Hematopoietic multipotent progenitor cell treated with erythropoietin and hydrocortisone succinate and interleukin-3 and kit ligand, for 17 days (in vitro differentiated cells): Measurements from ENCODE around the gene BRINP2.

Experiments used
- DNase-seq: peaks from one replicate; pipeline ENCODE4 v3.0.0-alpha.2; 2015; ENCODE audit warnings: low spot score

BRINP2 gene

DNA sequence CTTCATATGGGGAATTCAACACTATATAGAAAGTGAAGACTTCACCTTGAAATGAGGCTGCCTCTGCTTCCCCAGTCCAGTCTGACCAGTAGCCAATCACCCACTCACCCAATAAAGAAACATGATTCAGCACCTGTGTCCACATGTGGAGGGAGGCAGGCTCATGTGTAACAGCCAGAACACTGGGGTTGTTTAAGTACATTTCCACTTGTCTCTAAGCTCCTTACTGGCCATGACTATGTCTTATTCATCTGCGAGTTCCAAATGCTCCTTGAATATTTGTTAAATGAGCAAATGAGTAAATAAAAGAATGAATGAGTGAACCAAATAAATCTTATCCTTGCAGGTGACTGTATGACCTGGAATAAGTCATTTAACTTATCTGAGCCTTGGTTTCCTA is 100.1 kb downstream of the BRINP2 start:
- no peak for DNase-seq

DNA sequence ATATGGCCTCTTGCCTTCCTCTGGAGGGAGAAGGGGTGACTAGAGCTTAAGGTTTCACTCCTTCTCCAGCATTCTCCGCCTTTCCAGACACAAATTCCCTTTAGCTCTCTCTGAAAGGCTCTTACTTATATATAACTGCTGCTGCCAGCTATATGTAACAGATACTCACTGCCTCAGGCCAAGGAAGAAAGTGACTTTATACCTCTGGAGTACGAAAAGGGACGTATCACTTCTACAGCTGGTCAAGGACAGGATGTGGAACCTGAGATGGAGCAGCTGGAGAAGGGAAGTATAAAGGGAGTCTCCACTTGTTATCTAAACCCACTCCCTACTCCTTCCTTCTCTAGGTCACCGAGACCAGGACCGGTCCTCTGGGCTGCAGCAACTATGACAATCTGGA is 102.4 kb downstream of the BRINP2 start:
- no peak for DNase-seq

DNA sequence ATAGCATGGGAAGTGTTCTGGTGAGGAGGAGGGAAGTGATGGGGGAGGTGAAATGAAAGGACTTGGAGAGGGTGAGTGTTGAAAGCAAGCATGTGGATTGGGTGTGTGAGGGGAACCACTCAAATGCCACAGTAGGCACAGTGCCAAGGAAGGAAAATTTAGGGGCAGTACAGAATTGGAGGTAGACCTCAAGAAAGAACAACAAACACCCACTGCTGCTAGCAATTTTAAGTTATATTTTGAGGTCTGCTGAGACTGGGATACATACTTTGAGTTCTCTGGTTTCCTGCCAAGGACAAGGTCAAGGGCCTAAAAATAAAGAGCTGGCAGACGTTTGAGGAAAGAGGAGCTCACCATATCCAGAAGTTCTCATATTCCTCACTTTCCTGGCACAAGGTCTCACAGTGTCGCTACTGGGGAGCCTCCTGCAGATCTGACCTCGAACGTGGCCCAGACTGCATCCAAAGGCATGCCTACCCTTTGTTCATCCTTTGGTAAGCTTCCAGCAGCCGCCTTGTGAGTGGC is 104.0 kb downstream of the BRINP2 start:
- DNase-seq, result no peak

- DNase-seq, result no peak
Measured at GRCh38 chr1:177275736-177276135, 105.0 kb downstream of the BRINP2 start.

DNA sequence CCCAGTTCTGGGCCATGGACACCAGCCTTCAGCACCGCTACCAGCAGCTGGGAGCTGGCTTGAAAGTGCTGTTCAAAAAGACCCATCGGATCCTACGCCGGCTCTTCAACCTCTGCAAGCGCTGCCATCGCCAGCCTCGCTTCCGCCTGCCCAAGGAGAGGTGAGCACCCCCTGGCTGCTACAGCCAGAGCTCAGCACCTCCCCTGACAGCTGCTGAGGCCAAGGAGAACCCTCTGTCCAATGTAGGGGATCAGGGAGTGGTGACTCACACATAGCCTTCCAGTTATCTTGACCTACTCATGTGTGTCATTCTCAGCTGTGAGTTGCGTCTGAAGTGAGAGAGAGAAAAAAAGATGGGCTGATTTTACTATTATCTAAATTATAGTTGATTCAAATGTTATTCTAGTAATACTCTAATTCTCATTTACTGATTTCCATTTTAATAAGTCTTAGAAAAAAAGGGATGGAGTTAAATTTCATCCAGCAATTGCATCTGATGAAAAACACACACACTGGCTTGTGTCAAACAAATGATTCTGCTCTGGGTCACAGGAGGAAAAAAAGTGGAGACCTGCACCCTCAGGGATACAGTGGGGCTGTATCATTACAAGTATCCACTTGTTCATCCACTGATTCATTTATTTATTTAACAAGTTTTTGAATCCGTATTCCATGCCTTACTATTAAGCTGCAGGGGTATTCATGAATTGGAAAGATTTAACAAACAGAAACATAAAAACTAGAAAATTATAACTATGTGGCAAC is 108.0 kb downstream of the BRINP2 start:
- no peak for DNase-seq

DNA sequence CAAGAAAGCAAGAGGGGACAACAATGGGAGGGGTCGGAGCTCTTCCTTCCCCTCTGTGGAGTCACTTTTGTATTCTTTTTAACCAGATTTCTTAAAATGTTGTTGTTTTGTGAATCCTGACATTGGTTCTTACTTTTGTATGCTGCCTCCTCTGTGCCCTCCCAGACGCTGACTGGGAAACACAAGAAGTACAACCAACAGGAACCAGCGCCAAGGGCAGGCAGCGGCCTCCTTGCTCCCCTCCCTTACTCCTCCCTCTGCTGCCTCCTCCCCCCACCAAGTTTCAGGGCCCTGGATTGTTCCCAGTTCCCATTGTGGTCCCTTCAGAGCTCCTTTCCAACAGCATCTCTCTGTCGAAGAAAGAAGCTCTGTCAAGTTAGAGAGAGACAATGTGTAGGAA is 111.1 kb downstream of the BRINP2 start:
- DNase-seq, result no peak

DNA sequence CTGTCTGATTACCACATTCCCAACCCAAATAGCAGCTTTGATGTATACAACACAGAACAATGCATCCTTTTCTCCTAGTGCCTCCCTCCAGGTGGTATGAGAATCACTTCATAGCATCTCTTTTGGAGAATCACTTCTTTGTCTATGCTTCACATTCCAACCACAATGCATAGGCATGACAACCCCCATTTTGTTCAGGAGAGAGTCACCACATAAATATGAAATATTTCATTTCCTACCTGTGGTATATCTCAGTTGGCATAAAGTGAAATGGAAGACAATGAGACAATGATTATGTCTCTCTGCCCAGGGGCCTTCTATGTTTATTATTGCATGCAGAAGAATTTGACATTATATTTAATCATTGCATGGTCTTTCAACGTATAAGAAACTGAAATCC is 112.2 kb downstream of the BRINP2 start:
- DNase-seq, result no peak

DNA sequence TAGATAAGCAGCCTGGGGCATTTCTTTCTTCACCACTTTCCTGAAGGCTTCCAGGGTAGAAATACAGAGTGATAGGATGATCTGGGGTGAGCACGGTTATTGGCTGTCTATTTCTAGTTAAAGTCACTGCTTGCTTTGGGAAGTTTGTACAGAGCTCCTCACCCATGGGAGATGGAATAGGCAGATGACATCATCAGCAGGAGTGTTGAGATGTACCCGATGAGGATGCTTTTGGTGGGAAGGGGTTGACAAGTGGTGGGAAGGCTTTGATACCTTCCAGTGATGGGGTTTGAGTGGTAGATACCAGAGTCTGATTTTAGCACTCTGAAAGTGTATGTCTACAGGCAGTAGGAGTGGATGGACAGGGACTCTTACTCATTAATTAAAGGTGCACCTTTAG is 112.6 kb downstream of the BRINP2 start:
- DNase-seq, result no peak

GRCh38 chr1:177286396-177286795 is 115.6 kb downstream of the BRINP2 start:
- DNase-seq, result no peak

DNA sequence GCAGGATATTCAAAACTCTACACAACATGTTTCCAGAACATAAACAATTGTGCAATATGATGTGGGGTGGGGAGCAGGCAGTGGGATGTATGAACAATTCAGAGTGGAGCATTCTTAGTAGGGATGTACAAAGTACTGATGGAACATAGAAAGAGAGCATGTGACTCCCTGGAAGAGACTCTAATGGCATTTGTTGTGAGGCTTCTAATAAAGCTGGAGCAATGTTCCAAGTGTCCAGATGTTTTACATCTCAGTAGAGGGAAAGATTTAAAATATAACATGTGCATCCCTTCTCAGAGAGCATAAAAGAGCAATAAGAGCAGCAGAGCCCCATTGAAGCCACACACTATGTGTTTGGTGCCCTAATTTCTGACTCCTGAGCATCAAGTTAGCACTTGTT is 116.5 kb downstream of the BRINP2 start:
- DNase-seq, result no peak

- DNase-seq, result no peak
Measured at GRCh38 chr1:177287994-177288393, 117.2 kb downstream of the BRINP2 start.

DNA sequence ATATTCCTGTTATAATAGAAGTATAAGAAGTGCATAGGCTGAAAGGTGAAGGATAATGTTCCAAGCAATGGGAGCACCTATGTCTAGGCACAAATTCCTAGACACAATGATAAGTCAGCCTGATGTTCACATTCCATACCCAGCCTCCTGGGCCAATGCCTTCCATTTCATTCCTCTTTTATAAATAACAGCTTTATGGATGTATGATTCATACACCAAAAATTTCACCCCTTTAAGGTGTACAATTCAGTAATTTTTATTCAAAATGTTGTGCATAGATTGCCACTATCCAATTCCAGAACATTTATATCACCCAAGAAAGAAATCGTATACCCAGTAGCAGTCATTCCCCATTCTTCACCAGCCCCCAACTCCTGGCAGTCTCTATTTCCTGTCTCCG is 118.8 kb downstream of the BRINP2 start:
- no peak for DNase-seq

DNA sequence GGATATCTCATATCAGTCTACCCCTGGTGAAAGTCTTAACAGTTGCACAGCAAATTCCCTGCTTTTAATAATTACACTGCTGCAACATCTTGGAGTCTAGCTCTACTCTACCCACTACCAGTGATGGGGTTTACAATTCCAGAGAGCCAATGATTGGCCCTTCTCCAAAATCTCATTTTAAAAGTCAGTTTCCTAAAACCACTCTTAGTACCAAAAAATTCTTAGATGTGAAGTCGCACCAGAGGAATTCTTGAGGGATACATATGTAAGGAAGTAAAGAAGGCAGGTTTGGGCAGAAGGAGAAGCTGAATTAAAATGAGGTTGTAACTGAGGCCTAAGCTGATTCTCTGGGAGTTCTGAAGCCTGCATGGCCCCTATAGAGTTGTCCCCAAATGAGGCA is 129.7 kb downstream of the BRINP2 start:
- DNase-seq, result no peak

GRCh38 chr1:177301425-177302124 is 130.8 kb downstream of the BRINP2 start:
- DNase-seq, result no peak

DNA sequence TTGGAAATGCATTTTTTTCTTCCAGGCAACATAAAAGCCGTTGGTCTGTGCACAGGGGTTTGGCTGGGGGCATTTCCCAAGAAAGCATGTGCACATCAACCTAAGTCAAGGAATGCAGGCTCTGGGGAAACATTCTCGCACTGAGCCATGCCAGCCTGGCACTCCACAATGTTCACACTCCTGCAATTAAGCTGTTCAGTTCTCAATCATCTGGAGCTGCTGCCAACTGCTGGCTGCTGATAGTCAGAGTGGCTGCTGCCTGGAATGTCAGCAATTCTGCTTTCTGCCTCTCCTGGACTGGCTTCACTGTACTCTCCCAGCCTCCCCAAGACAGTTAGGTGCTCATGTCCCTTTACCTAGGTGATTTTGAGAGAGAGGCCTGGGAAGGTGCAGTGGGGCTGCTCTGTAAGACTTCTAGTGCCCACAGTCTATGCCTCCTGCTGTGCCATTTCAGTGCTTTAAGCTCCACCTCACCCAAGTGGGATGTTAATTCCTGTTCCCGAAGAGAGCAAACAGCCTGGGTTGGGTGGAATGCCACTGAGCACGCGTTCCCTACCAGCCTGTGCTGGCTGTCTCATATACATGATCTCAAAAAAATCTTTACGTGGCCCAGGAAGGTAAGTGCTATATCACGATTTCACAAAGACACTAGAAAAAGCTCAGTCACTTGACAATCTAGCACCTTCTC is 131.7 kb downstream of the BRINP2 start:
- DNase-seq, result no peak

GRCh38 chr1:177305040-177306018 is 134.6 kb downstream of the BRINP2 start:
- DNase-seq, result no peak

- DNase-seq, result no peak
Measured at GRCh38 chr1:177306019-177306415, 135.3 kb downstream of the BRINP2 start.

DNA sequence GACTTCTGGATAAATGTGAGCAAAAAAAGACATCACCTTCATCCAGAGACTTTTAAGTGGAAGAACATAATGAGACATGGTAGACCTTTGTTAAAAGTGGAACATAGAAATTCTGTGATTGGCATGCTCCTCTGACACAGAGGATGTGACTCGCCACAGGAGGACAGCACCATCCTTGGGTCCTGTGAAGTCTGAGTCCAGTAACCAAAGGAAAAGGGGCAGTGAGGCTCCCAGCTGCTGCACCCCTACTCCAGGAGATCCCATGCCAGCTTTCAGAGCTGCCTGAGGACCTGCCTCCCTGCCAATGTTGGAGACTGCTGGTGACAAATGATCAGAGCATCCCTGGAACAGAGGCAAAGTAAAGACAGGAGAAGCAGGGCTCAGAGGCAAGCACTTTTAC is 136.2 kb downstream of the BRINP2 start:
- no peak for DNase-seq

DNA sequence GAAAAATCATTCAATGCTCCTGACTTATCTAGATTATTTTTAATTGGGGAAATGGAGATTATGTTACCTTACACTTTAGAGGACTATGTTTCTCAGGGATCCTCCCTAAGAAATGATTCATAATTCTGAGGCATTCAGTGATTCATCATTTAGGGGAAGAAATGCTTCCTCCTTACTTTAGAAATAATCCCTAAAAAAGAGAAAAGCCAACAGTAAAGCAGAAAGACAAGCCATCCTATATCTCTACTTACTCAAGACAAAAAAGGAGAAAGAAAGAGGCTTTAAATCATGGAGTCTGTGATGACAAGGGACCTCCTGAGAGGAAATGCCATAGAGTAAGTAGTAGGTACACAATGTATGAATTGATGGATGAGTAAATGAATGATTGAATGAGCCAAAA is 137.0 kb downstream of the BRINP2 start:
- DNase-seq, result no peak

- DNase-seq, result no peak
Measured at GRCh38 chr1:177309880-177310279, 139.1 kb downstream of the BRINP2 start.

- DNase-seq, result no peak
Measured at GRCh38 chr1:177310326-177310725, 139.6 kb downstream of the BRINP2 start.

DNA sequence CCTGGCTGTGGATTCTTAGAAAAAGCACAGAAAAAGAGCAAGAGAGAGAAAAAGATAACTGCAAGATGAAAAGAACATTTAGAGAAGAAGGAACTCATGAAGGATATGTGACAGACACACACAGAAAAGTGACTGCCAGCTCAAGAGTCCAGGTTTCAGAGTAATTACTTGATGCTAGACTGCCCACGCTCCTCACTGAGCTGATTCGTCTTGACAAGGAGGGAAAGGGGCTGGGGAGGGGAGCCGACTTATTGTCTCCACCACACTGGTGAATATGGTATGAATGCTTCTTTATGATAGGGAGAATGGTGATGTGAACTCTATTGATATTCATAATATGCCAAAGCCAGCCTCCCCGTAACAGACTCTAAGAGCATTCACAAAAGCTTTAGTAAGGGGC is 140.4 kb downstream of the BRINP2 start:
- DNase-seq, result no peak
